ENCODE results near the gene STKLD1.

DNA sequence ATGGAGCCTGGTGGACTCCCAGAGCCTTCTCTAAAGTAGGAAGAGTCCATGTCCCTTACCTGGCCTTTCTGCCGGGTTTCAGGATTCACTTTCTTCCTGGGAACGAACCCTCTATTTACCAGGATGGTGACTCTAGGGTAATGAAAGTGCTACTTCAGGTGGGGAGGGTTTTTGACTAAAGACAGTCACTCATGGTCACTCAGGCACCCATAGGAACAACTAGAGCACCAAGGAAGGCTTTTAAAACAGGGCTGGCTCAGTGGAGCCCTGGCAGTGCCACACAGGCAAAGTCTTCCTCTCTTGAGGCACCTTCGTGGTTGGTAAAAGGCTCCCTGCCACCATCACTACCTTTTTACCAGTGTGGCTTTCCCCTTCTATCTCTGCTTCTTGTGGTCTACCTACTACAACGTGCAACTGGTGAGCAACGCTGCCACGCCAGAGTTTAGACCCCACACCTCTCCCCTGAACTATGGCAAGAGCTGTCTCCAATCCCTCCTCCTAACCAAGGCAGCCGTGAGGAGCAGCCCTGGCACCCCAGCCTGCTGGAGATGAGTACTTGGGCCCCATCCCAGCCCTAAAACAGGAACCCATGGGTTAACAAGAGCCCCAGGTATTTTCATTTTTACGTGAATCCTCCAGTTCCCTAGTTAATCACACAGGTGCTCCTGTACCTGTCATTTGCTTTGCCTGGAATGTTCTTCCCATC lies 23.4 kb upstream of the STKLD1 start:
- TF ChIP-seq, protein P1, sequence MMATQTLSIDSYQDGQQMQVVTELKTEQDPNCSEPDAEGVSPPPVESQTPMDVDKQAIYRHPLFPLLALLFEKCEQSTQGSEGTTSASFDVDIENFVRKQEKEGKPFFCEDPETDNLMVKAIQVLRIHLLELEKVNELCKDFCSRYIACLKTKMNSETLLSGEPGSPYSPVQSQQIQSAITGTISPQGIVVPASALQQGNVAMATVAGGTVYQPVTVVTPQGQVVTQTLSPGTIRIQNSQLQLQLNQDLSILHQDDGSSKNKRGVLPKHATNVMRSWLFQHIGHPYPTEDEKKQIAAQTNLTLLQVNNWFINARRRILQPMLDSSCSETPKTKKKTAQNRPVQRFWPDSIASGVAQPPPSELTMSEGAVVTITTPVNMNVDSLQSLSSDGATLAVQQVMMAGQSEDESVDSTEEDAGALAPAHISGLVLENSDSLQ (IDR thresholded peaks at IDR 0.05), result no peak
- TF ChIP-seq ARNT (IDR thresholded peaks at IDR 0.05), result no peak
- TF ChIP-seq BHLHE40 (IDR thresholded peaks at IDR 0.05; ENCODE audit: borderline replicate concordance), result no peak
- no peak for TF ChIP-seq SP1 (IDR thresholded peaks at IDR 0.05)
